Measurements from ENCODE around the gene TBC1D21.

TBC1D21 gene

GRCh38 chr15:73927003-73927475 lies 53.7 kb downstream of the TBC1D21 start:
- DNase-seq (ENCODE audit: low read depth), result no peak
- peak overlapping the region; percentile 85 for H3K4me3 ChIP-seq (ENCODE audit: control insufficient read depth, low read depth, low read length)
- TF ChIP-seq CTCF (IDR thresholded peaks at IDR 0.05; ENCODE audit: control insufficient read depth, insufficient read depth, low read depth, low read length, missing control alignments), result no peak

GRCh38 chr15:73927476-73928240 lies 54.3 kb downstream of the TBC1D21 start:
- DNase-seq (ENCODE audit: low read depth), result no peak
- peak overlapping the region; percentile 85 for H3K4me3 ChIP-seq (ENCODE audit: control insufficient read depth, low read depth, low read length)
- TF ChIP-seq CTCF (IDR thresholded peaks at IDR 0.05; ENCODE audit: control insufficient read depth, insufficient read depth, low read depth, low read length, missing control alignments), result peak; percentile 59

- peak overlapping the region; percentile 85 for H3K4me3 ChIP-seq (ENCODE audit: control insufficient read depth, low read depth, low read length)
- DNase-seq (ENCODE audit: low read depth), result no peak
- TF ChIP-seq CTCF (IDR thresholded peaks at IDR 0.05; ENCODE audit: control insufficient read depth, insufficient read depth, low read depth, low read length, missing control alignments), result no peak
These were observed 54.8 kb downstream of the TBC1D21 start for GRCh38 chr15:73928241-73928579.

GRCh38 chr15:73928971-73929627 lies 55.7 kb downstream of the TBC1D21 start:
- peak overlapping the region; percentile 85 for H3K4me3 ChIP-seq (ENCODE audit: control insufficient read depth, low read depth, low read length)

GRCh38 chr15:73930371-73930770 lies 57.0 kb downstream of the TBC1D21 start:
- H3K4me3 ChIP-seq (ENCODE audit: control insufficient read depth, low read depth, low read length), result peak overlapping the region; percentile 9; the same call in 1 of the 2 replicates
- no peak for DNase-seq (ENCODE audit: low read depth)
- TF ChIP-seq CTCF (IDR thresholded peaks at IDR 0.05; ENCODE audit: control insufficient read depth, insufficient read depth, low read depth, low read length, missing control alignments), result no peak

More at GRCh38 chr15:73928971-73929627, 55.7 kb downstream of the TBC1D21 start:
- no peak for TF ChIP-seq CTCF (IDR thresholded peaks at IDR 0.05; ENCODE audit: control insufficient read depth, insufficient read depth, low read depth, low read length, missing control alignments)
- no peak for DNase-seq (ENCODE audit: low read depth)

GRCh38 chr15:73930790-73931281 lies 57.5 kb downstream of the TBC1D21 start:
- H3K4me3 ChIP-seq (ENCODE audit: control insufficient read depth, low read depth, low read length), result no peak overlapping the region
- no peak for DNase-seq (ENCODE audit: low read depth)
- no peak for TF ChIP-seq CTCF (IDR thresholded peaks at IDR 0.05; ENCODE audit: control insufficient read depth, insufficient read depth, low read depth, low read length, missing control alignments)

Data from AG09309 (cell line).